BLaER1 treated with 17β-estradiol and CSF1 and Interleukin-3, amounts not matched to agents 10 nM and 100 nM (cell line): ENCODE data around the gene PTPRD.

Experiments used
- H3K27ac ChIP-seq, 11 experiments: shearing (Covaris generic); formaldehyde crosslinking; 2 replicates each; pipeline ENCODE4 v1.8.1; 2022
- H3K27me3 ChIP-seq, 11 experiments: shearing (Covaris generic); formaldehyde crosslinking; 2 replicates each; pipeline ENCODE4 v1.8.1; 2022
- H3K36me3 ChIP-seq, 11 experiments: shearing (Covaris generic); formaldehyde crosslinking; 2 replicates each; pipeline ENCODE4 v1.8.1; 2022
- H3K4me1 ChIP-seq, 10 experiments: shearing (Covaris generic); formaldehyde crosslinking; 2 replicates each; pipeline ENCODE4 v1.8.1; 2022
- H3K4me2 ChIP-seq, 11 experiments: shearing (Covaris generic); formaldehyde crosslinking; 2 replicates each; pipeline ENCODE4 v1.8.1; 2022
- H3K4me3 ChIP-seq, 10 experiments: shearing (Covaris generic); formaldehyde crosslinking; 2 replicates each; pipeline ENCODE4 v1.8.1; 2022
- H3K9ac ChIP-seq, 11 experiments: shearing (Covaris generic); formaldehyde crosslinking; 2 replicates each; pipeline ENCODE4 v1.8.1; 2022
- H3K9me3 ChIP-seq, 11 experiments: shearing (Covaris generic); formaldehyde crosslinking; replicated peaks in 1 of 11; 2 replicates each; pipeline ENCODE4 v1.8.1; 2022
- H4K20me1 ChIP-seq, 11 experiments: shearing (Covaris generic); formaldehyde crosslinking; 2 replicates each; pipeline ENCODE4 v1.8.1; 2022
- Cebpa-rat ChIP-seq, 11 experiments: shearing (Covaris generic); IDR thresholded peaks; 2 replicates each; pipeline ENCODE4 v1.8.1; 2022

The PTPRD gene

GRCh38 chr9:8420416-8420815, 2192.4 kb downstream of the PTPRD start:
- no peaks in the 10 kb centered on the region for H3K36me3 ChIP-seq
- no peak for TF ChIP-seq Cebpa-rat (IDR thresholded peaks at IDR 0.05)
- H3K4me1 ChIP-seq = peaks cover 0 to 6% (median 0%) of the 10 kb centered on the region in 10 experiments; a peak in 1 of 20 replicates
- H3K4me3 ChIP-seq = no peak overlapping the region
- H3K27ac ChIP-seq = no peak overlapping the region
- H3K27me3 ChIP-seq = no peaks in the 10 kb centered on the region
- no peak overlapping the region for H3K9ac ChIP-seq
- no peaks in the 10 kb centered on the region for H4K20me1 ChIP-seq
- H3K4me2 ChIP-seq = no peak overlapping the region
- no peaks in the 10 kb centered on the region for H3K9me3 ChIP-seq

GRCh38 chr9:8419596-8420275, 2193.1 kb downstream of the PTPRD start:
- no peak for TF ChIP-seq Cebpa-rat (IDR thresholded peaks at IDR 0.05)
- no peaks in the 10 kb centered on the region for H3K36me3 ChIP-seq
- H3K9ac ChIP-seq = no peak overlapping the region
- H3K27me3 ChIP-seq = no peaks in the 10 kb centered on the region
- no peak overlapping the region for H3K27ac ChIP-seq
- H4K20me1 ChIP-seq = no peaks in the 10 kb centered on the region
- peaks cover 0 to 6% (median 0%) of the 10 kb centered on the region in 10 experiments; a peak in 1 of 20 replicates for H3K4me1 ChIP-seq
- H3K4me2 ChIP-seq = no peak overlapping the region
- no peaks in the 10 kb centered on the region for H3K9me3 ChIP-seq
- H3K4me3 ChIP-seq = no peak overlapping the region

GRCh38 chr9:8417341-8417740, 2195.5 kb downstream of the PTPRD start:
- Histone ChIP-seq H3K9ac (no peak overlapping the region), H3K4me2 (no peak overlapping the region), H3K27me3 (no peaks in the 10 kb centered on the region), H3K27ac (no peak overlapping the region), H3K36me3 (no peaks in the 10 kb centered on the region), H3K4me1 (peaks cover 0 to 6% (median 0%) of the 10 kb centered on the region in 10 experiments; a peak in 1 of 20 replicates), H3K9me3 (no peaks in the 10 kb centered on the region), H3K4me3 (no peak overlapping the region), H4K20me1 (no peaks in the 10 kb centered on the region)
- no peak for TF ChIP-seq Cebpa-rat (IDR thresholded peaks at IDR 0.05)

GRCh38 chr9:8412327-8412726, 2200.5 kb downstream of the PTPRD start:
- Histone ChIP-seq H3K36me3 (no peaks in the 10 kb centered on the region), H3K27ac (no peak overlapping the region), H4K20me1 (no peaks in the 10 kb centered on the region), H3K4me2 (no peak overlapping the region), H3K4me3 (no peak overlapping the region), H3K9me3 (no peaks in the 10 kb centered on the region), H3K9ac (no peak overlapping the region), H3K4me1 (peaks cover 0 to 14% (median 8%) of the 10 kb centered on the region in 10 experiments; a peak in 10 of 20 replicates), H3K27me3 (no peaks in the 10 kb centered on the region)
- TF ChIP-seq Cebpa-rat (IDR thresholded peaks at IDR 0.05) = no peak

DNA sequence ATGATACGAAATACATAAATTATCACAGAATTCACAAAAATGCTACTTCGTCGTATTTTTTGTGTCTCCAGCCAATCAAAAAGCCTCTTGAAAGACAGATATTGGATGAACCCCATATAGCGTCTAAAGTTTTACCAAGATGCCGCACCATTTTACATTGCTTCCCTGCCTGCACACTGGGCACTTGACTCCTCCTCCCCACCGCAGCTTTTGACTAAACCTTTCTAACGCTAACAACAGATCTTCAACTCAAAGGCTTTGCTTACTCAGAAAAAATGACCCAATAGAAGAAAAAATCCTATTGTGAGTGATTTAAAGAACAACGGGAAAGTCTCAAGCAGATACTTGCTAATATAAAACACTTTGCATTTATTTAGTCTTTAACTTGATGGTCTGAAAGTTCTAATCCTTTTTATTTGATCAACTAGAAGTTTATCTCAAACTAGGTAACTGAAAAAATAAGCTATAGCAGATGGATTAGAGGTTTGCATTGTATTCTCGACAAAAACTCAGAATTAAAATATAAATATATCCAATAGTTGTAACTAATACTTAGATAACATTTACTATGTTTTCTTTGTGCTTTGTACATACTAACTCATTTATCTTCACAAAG, 2204.1 kb downstream of the PTPRD start:
- H3K9me3 ChIP-seq = no peaks in the 10 kb centered on the region
- no peak overlapping the region for H3K27ac ChIP-seq
- no peaks in the 10 kb centered on the region for H3K36me3 ChIP-seq
- no peaks in the 10 kb centered on the region for H4K20me1 ChIP-seq
- H3K9ac ChIP-seq = no peak overlapping the region
- peak overlapping the region in 2 of 11 experiments; percentile 39 to 44; a peak in 2 of 22 replicates for H3K4me2 ChIP-seq
- no peak for TF ChIP-seq Cebpa-rat (IDR thresholded peaks at IDR 0.05)
- H3K4me1 ChIP-seq = peaks cover 0 to 14% (median 8%) of the 10 kb centered on the region in 10 experiments; a peak in 9 of 20 replicates
- no peak overlapping the region for H3K4me3 ChIP-seq
- H3K27me3 ChIP-seq = no peaks in the 10 kb centered on the region

- TF ChIP-seq Cebpa-rat (IDR thresholded peaks at IDR 0.05) = no peak
- Histone ChIP-seq H3K4me2 (no peak overlapping the region), H3K36me3 (no peaks in the 10 kb centered on the region), H3K9ac (no peak overlapping the region), H4K20me1 (no peaks in the 10 kb centered on the region), H3K4me1 (no peaks in the 10 kb centered on the region), H3K27me3 (no peaks in the 10 kb centered on the region), H3K4me3 (no peak overlapping the region), H3K27ac (no peak overlapping the region), H3K9me3 (no peaks in the 10 kb centered on the region)
Observed at GRCh38 chr9:8401961-8402705, 2210.7 kb downstream of the PTPRD start.

- no peak overlapping the region for H3K9ac ChIP-seq
- TF ChIP-seq Cebpa-rat (IDR thresholded peaks at IDR 0.05) = no peak
- H3K27me3 ChIP-seq = no peaks in the 10 kb centered on the region
- H3K9me3 ChIP-seq = no peaks in the 10 kb centered on the region
- H4K20me1 ChIP-seq = no peaks in the 10 kb centered on the region
- no peak overlapping the region for H3K4me3 ChIP-seq
- no peaks in the 10 kb centered on the region for H3K4me1 ChIP-seq
- no peak overlapping the region for H3K4me2 ChIP-seq
- H3K27ac ChIP-seq = no peak overlapping the region
- H3K36me3 ChIP-seq = no peaks in the 10 kb centered on the region
Observed at GRCh38 chr9:8400378-8400777, 2212.4 kb downstream of the PTPRD start.

DNA sequence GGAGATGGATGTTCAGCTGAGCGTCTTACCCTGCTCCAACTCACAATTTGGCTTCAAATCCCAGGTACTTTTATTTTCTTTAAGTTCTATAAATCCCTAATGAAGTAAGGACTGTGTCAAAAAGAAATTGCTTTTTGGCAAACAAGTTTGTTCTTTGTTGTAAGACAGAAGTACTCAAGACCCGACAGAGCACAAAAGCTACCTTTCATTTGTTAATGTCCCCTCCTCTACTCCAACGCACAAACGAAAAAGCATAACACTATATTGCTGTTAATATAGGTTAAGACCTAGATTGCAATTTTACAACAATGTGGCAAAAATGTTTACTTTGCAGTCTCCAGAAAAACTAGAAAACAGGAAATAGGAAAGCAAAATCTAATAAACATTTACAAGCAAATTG, 2217.8 kb downstream of the PTPRD start:
- TF ChIP-seq Cebpa-rat (IDR thresholded peaks at IDR 0.05) = no peak

GRCh38 chr9:8394341-8394740, 2218.5 kb downstream of the PTPRD start:
- no peak for TF ChIP-seq Cebpa-rat (IDR thresholded peaks at IDR 0.05)
- no peak overlapping the region for H3K27ac ChIP-seq
- H3K9me3 ChIP-seq = no peaks in the 10 kb centered on the region
- H3K4me3 ChIP-seq = no peak overlapping the region
- H3K36me3 ChIP-seq = no peaks in the 10 kb centered on the region
- H3K9ac ChIP-seq = no peak overlapping the region
- H3K4me1 ChIP-seq = no peaks in the 10 kb centered on the region
- no peaks in the 10 kb centered on the region for H3K27me3 ChIP-seq
- H4K20me1 ChIP-seq = no peaks in the 10 kb centered on the region
- H3K4me2 ChIP-seq = no peak overlapping the region

More for the DNA sequence above, 2217.8 kb downstream of the PTPRD start:
- no peaks in the 10 kb centered on the region for H3K27me3 ChIP-seq
- no peaks in the 10 kb centered on the region for H3K4me1 ChIP-seq
- no peak overlapping the region for H3K4me3 ChIP-seq
- H3K36me3 ChIP-seq = no peaks in the 10 kb centered on the region
- no peaks in the 10 kb centered on the region for H4K20me1 ChIP-seq
- no peaks in the 10 kb centered on the region for H3K9me3 ChIP-seq
- no peak overlapping the region for H3K27ac ChIP-seq
- no peak overlapping the region for H3K9ac ChIP-seq
- H3K4me2 ChIP-seq = no peak overlapping the region
